GM06990 (cell line): Measurements from ENCODE around the gene RCVRN.

Experiments used
- DNase-seq: peaks from one replicate; pipeline ENCODE4 v3.0.0-alpha.2; 2011; ENCODE audit not compliant: insufficient read length; ENCODE audit errors: extremely low read depth
- H3K27me3 ChIP-seq: replicated peaks from 2 replicates; pipeline ENCODE4 v1.6.0; 2011; ENCODE audit warnings: low read length; ENCODE audit not compliant: control insufficient read depth, insufficient read depth
- H3K36me3 ChIP-seq: 2 replicates; pipeline ENCODE4 v1.5.1; 2011; ENCODE audit warnings: low read length; ENCODE audit not compliant: control insufficient read depth, insufficient read depth
- H3K4me3 ChIP-seq: replicated peaks from 2 replicates; pipeline ENCODE4 v1.5.1; 2011; ENCODE audit warnings: low read depth, mild to moderate bottlenecking, control low read depth, low read length
- CTCF ChIP-seq: IDR thresholded peaks from 2 replicates; pipeline ENCODE4 v1.5.1; 2011; ENCODE audit warnings: low read length, control low read depth, mild to moderate bottlenecking, inconsistent platforms; ENCODE audit not compliant: insufficient read depth, poor library complexity, severe bottlenecking

Gene RCVRN

GRCh38 chr17:9850151-9850550 is 54.9 kb downstream of the RCVRN start:
- Histone ChIP-seq H3K4me3 (no peak overlapping the region), H3K27me3 (no peaks in the 10 kb centered on the region), H3K36me3 (no peaks in the 10 kb centered on the region)
- DNase-seq = no peak
- TF ChIP-seq CTCF = no peak
